Activated CD8-positive, alpha-beta T cell treated with anti-CD3 and anti-CD28 coated beads for 36 hours (primary cell): ENCODE data around the gene COA5. TPM values are rescaled to one million over a fixed set of nuclear protein-coding genes. Genes with fewer than 3 reads are reported as not detected.

Source experiments
- ATAC-seq: fragments of 200-7000 bp; cut with Tn5 transposase; one replicate; pipeline ENCODE4 v1.10.0; 2021; ENCODE audit warnings: mild to moderate bottlenecking, moderate library complexity
- CTCF ChIA-PET: fragments of 350-600 bp; sonication (Branson Sonifier 250); formaldehyde crosslinking; loops from one replicate; lab custom pipeline; 2021; ENCODE audit warnings: antibody characterized with exemption; lab: Charles Lee
- POLR2A ChIA-PET: fragments of 350-600 bp; sonication (Branson Sonifier 250); formaldehyde crosslinking; loops from one replicate; lab custom pipeline; 2021; ENCODE audit warnings: antibody characterized with exemption; lab: Charles Lee
- DNase-seq: peaks from one replicate; pipeline ENCODE4 v3.0.0-alpha.2; 2020
- H3K27ac Mint-ChIP-seq: one replicate; pipeline ENCODE4 v1.8.0; 2021; ENCODE audit warnings: mild to moderate bottlenecking, mixed read lengths
- H3K27me3 Mint-ChIP-seq: one replicate; pipeline ENCODE4 v1.8.0; 2021; ENCODE audit warnings: mixed read lengths
- H3K36me3 Mint-ChIP-seq: one replicate; pipeline ENCODE4 v1.8.0; 2021; ENCODE audit warnings: low read depth, mixed read lengths
- H3K4me1 Mint-ChIP-seq: one replicate; pipeline ENCODE4 v1.8.0; 2021; ENCODE audit warnings: low read depth, mixed read lengths
- H3K4me3 Mint-ChIP-seq: one replicate; pipeline ENCODE4 v1.8.0; 2021; ENCODE audit warnings: mild to moderate bottlenecking, moderate library complexity, mixed read lengths
- H3K9me3 Mint-ChIP-seq: one replicate; pipeline ENCODE4 v1.8.0; 2021; ENCODE audit warnings: mixed read lengths
- CTCF ChIP-seq: fragments of 200-600 bp; IDR thresholded peaks from one replicate; pipeline ENCODE4 v1.8.0; 2022; ENCODE audit warnings: antibody characterized with exemption, mild to moderate bottlenecking
- intact Hi-C: fragments of 100-400 bp; cut with micrococcal nuclease; formaldehyde crosslinking; loops from one replicate; pipeline ENCODE4 v1.10.0; 2022
- total RNA-seq, 2 experiments: library from RNA; stranded (reverse); gene quantifications; one replicate each; pipeline ENCODE4 v1.2.3, GENCODE V29; 2021

Gene COA5
- total RNA-seq, 2 experiments from 2014 or later: 27.5 to 32.7 TPM

- Mint-ChIP-seq H3K4me3 (no peak overlapping the region), H3K36me3 (peaks cover 22% of the 10 kb centered on the region), H3K27me3 (no peaks in the 10 kb centered on the region), H3K27ac (peak overlapping the region; percentile 31), H3K9me3 (no peaks in the 10 kb centered on the region), H3K4me1 (peaks cover 2% of the 10 kb centered on the region)
- DNase-seq (no peak), ATAC-seq (no peak)
- TF ChIP-seq CTCF: no peak
- ChIA-PET CTCF (interaction anchor here (0.7 to 2.9 kb wide), 4 partner anchors 10 to 157 kb away, joined by 3 to 22 read pairs (median 4); no protein-coding TSS in a partner anchor), POLR2A (no interaction called here)
- intact Hi-C loops: no loop called here
Measured at GRCh38 chr2:98570356-98570755, 38.0 kb downstream of the COA5 start.

GRCh38 chr2:98569915-98570314, 38.4 kb downstream of the COA5 start:
- Mint-ChIP-seq H3K36me3 (peaks cover 25% of the 10 kb centered on the region), H3K27me3 (no peaks in the 10 kb centered on the region), H3K4me3 (no peak overlapping the region), H3K27ac (peak overlapping the region; percentile 31), H3K9me3 (no peaks in the 10 kb centered on the region), H3K4me1 (peaks cover 5% of the 10 kb centered on the region)
- TF ChIP-seq CTCF: no peak
- no peak for DNase-seq
- CTCF ChIA-PET: interaction anchor here (0.7 to 2.9 kb wide), 4 partner anchors 10 to 157 kb away, joined by 3 to 22 read pairs (median 4); no protein-coding TSS in a partner anchor
- POLR2A ChIA-PET: no interaction called here
- intact Hi-C loops: no loop called here
- ATAC-seq: no peak

GRCh38 chr2:98569197-98569793, 39.0 kb downstream of the COA5 start:
- ChIA-PET CTCF (interaction anchor here (0.8 to 2.9 kb wide), 31 partner anchors 9 to 607 kb away, joined by 3 to 22 read pairs (median 4); partner anchors contain the start of genes LIPT1 and TSGA10), POLR2A (no interaction called here)
- ATAC-seq (peak; percentile 94), DNase-seq (peak; percentile 81)
- H3K9me3 Mint-ChIP-seq: no peaks in the 10 kb centered on the region
- no peak overlapping the region for H3K4me3 Mint-ChIP-seq
- H3K27ac Mint-ChIP-seq: peak overlapping the region; percentile 10
- H3K36me3 Mint-ChIP-seq: peaks cover 25% of the 10 kb centered on the region
- H3K27me3 Mint-ChIP-seq: no peaks in the 10 kb centered on the region
- peaks cover 5% of the 10 kb centered on the region for H3K4me1 Mint-ChIP-seq
- intact Hi-C loops: no loop called here
- peak; percentile 98 for TF ChIP-seq CTCF

- intact Hi-C loops: no loop called here
Measured at GRCh38 chr2:98568161-98568956, 40.0 kb downstream of the COA5 start.

More at GRCh38 chr2:98568161-98568956, 40.0 kb downstream of the COA5 start:
- H3K27ac Mint-ChIP-seq: peak overlapping the region; percentile 15
- ATAC-seq (no peak), DNase-seq (no peak)
- no peaks in the 10 kb centered on the region for H3K27me3 Mint-ChIP-seq
- peaks cover 25% of the 10 kb centered on the region for H3K36me3 Mint-ChIP-seq
- H3K4me1 Mint-ChIP-seq: peaks cover 5% of the 10 kb centered on the region
- H3K9me3 Mint-ChIP-seq: no peaks in the 10 kb centered on the region
- TF ChIP-seq CTCF: no peak
- ChIA-PET CTCF (interaction anchor here (0.8 to 2.9 kb wide), 31 partner anchors 8 to 606 kb away, joined by 3 to 22 read pairs (median 4); partner anchors contain the start of genes LIPT1 and TSGA10), POLR2A (interaction anchor here (0.6 to 0.9 kb wide), 2 partner anchors 11 to 15 kb away, joined by 3 read pairs; no protein-coding TSS in a partner anchor)
- H3K4me3 Mint-ChIP-seq: no peak overlapping the region
